HG03097 (cell line): ENCODE data around the gene DUXA.
"Not testable (repeated sequence)": the region's sequence is repeated elsewhere in the genome, so short reads cannot be mapped to it uniquely, and the experiment has no call there.

Experiments used
- ATAC-seq: cut with Tn5 transposase; IDR thresholded peaks from one replicate; pipeline ENCODE4 v1.9.1; 2021; ENCODE audit not compliant: unreplicated experiment, low FRiP score

The DUXA gene

GRCh38 chr19:57167385-57167784 lies at the start of gene DUXA:
TSS of gene DUXA (minus strand) at chr19:57167485. CDS start at chr19:57167443, 42 bp downstream.
- no peak for ATAC-seq

GRCh38 chr19:57212109-57212508 lies 44.8 kb upstream of the DUXA start:
- ATAC-seq: no peak

GRCh38 chr19:57210381-57210780 lies 43.1 kb upstream of the DUXA start:
- ATAC-seq: no peak

GRCh38 chr19:57202160-57202559 lies 34.9 kb upstream of the DUXA start:
- no peak for ATAC-seq

- ATAC-seq: not testable (repeated sequence)
Observed at GRCh38 chr19:57197874-57198273, 30.6 kb upstream of the DUXA start.

- no peak for ATAC-seq
Observed at GRCh38 chr19:57192993-57193392, 25.7 kb upstream of the DUXA start.

GRCh38 chr19:57192077-57192420 lies 24.8 kb upstream of the DUXA start:
- ATAC-seq: no peak

- ATAC-seq: peak; percentile 86
Observed at GRCh38 chr19:57191141-57192076, 24.1 kb upstream of the DUXA start, which contains the start of gene ZNF264. TSS of gene ZNF264 (plus strand) at chr19:57191500. CDS start at chr19:57191914, 414 bp downstream.

GRCh38 chr19:57190301-57190700 lies 23.0 kb upstream of the DUXA start:
- no peak for ATAC-seq

GRCh38 chr19:57171551-57172081 lies 4.3 kb upstream of the DUXA start:
- ATAC-seq: no peak

- ATAC-seq: no peak
Observed at GRCh38 chr19:57165846-57166245, 1.4 kb downstream of the DUXA start.

- no peak for ATAC-seq
Observed at GRCh38 chr19:57161985-57162539, 5.2 kb downstream of the DUXA start.

- no peak for ATAC-seq
Observed at GRCh38 chr19:57152921-57153320, 14.4 kb downstream of the DUXA start.

GRCh38 chr19:57141699-57142098 lies 25.6 kb downstream of the DUXA start:
- no peak for ATAC-seq

- no peak for ATAC-seq
Observed at GRCh38 chr19:57135797-57136196, 31.5 kb downstream of the DUXA start.

- ATAC-seq: not testable (repeated sequence)
Observed at GRCh38 chr19:57127403-57127802, 39.9 kb downstream of the DUXA start.

GRCh38 chr19:57123882-57124281 lies 43.4 kb downstream of the DUXA start:
- no peak for ATAC-seq

GRCh38 chr19:57118848-57119247 lies 48.4 kb downstream of the DUXA start:
- no peak for ATAC-seq

GRCh38 chr19:57113501-57113900 lies 53.8 kb downstream of the DUXA start:
- ATAC-seq: not testable (repeated sequence)

- no peak for ATAC-seq
Observed at GRCh38 chr19:57111329-57111644, 56.0 kb downstream of the DUXA start.

GRCh38 chr19:57110592-57111328 lies 56.5 kb downstream of the DUXA start:
- no peak for ATAC-seq
